Measurements from ENCODE around the gene KLHDC8B.
"Not testable (repeated sequence)": the region's sequence is repeated elsewhere in the genome, so short reads cannot be mapped to it uniquely, and the experiment has no call there.

Gene KLHDC8B

GRCh38 chr3:49198161-49198560 is 26.8 kb downstream of the KLHDC8B start:
- DNase-seq, result no peak

DNA sequence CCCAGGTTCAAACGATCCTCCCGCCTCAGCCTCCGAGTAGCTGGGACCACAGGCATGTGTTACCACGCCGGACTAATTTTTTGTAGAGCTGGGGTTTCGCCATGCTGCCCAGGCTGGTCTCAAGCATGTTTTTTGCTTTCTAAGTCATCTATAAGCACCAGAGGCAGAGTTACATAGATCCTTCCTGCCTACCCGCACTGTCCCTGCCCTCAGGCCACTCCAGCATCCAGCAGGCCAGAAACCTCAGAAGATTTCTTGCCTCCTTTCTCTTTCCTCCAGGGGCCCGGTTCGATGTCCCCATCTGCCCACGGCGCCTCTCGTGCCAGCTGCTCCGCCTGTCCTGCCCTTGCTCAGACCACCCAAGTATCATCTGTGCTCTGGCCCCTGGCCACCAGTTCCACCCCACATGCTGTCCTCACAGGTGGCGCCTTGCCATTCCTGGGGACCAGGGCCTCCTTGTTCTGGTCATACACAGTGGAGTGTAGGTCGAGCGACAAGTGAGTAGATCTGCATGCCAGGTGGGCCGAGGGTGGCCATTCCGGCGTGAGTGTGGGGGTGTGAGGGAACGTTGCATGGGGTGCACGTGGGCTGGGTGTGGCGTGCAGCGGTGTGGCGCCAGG is 27.3 kb downstream of the KLHDC8B start:
- no peak for DNase-seq

- DNase-seq, result no peak
These were observed 28.0 kb downstream of the KLHDC8B start for GRCh38 chr3:49199239-49199899.

DNA sequence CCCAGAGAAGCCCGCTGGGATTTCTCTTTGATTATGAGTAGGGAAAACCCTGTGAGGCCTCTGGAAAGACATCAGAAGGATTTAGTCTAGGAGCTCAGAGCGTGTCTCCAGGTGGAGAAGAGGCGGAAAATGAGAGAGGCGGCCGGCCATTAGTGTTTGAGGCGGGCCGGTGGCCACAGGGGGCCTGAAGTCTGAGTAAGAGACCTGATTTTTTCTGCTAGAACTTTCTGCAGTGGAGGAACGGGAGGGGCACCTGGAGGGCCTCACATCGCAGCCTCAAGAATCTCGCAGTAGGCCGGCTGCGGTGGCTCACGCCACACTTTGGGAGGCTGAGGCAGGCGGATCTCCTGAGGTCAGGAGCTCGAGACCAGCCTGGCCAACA is 28.5 kb downstream of the KLHDC8B start:
- DNase-seq, result no peak

DNA sequence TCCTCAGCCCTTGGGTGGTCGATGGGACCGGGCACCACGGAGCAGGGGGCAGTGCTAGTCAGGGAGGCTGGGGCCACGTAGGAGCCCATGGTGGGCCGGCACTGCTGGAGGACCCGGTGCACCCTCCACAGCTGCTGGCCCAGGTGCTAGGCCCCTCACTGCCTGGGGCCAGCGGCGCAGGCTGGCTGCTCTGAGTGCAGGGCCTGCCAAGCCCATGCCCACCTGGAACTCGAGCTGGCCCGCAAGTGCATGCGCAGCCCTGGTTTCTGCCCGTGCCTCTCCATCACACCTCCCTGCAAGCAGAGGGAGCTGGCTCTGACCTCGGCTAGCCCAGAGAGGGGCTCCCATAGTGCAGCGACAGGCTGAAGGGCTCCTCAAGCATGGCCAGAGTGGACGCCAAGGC is 42.1 kb downstream of the KLHDC8B start:
- DNase-seq, result no peak

GRCh38 chr3:49213998-49214397 is 42.6 kb downstream of the KLHDC8B start:
- DNase-seq, result no peak

DNA sequence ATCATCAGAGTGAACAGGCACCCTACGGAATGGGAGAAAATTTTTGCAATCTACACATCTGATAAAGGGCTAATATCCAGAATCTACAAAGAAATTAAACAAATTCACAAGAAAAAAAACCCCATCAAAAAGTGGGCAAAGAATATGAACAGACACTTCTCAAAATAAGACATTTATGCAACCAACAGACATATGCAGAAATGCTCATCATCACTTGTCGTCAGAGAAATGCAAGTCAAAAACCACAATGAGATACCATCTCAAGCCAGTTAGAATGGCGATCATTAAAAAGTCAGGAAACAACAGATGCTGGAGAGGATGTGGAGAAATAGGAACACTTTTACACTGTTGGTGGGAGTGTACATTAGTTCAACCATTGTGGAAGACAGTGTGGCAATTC is 45.3 kb downstream of the KLHDC8B start:
- not testable (repeated sequence) for DNase-seq

GRCh38 chr3:49217108-49217507 is 45.7 kb downstream of the KLHDC8B start:
- DNase-seq, result not testable (repeated sequence)

GRCh38 chr3:49217688-49218470 is 46.5 kb downstream of the KLHDC8B start:
- no peak for DNase-seq

DNA sequence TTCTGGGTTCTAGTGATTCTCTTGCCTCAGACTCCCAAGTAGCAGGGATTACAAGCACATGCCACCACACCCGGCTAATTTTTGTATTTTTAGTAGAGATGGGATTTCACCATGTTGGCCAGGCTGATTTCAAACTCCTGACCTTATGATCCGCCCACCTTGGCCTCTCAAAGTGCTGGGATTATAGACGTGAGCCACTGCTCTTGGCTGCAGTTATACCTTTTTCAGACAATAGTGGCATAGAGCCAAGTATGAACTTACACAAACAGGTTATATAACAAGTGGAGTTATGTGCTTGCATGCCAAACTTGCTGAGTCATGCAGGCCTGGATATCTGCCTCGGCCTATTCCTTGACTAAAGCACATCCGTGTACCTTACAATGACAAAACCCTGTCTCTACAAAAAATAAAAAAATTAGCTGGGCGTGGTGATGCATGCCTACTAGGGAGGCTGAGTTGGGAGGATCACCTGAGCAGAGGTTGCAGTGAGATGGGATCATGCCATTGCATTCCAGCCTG is 47.1 kb downstream of the KLHDC8B start:
- not testable (repeated sequence) for DNase-seq

- no peak for DNase-seq
These were observed 47.7 kb downstream of the KLHDC8B start for GRCh38 chr3:49219132-49219531.

DNA sequence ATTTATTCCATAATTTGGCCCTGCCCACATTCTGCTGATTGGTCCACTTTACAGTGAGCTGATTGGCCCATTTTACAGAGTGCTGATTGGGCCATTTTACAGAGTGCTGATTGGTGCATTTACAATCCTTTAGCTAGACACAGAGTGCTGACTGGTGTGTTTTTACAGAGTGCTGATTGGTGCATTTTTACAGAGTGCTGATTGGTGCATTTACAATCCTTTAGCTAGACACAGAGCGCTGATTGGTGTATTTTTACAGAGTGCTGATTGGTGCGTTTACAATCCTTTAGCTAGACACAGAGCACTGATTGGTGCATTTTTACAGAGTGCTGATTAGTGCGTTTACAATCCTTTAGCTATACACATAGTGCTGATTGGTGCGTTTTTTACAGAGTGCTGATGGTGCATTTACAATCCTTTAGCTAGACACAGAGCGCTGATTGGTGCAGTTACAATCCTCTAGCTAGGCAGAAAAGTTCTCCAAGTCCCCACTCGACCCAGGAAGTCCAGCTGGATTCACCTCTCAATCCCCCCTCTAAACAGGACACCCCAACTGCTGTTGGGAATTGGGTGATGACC is 49.7 kb downstream of the KLHDC8B start:
- DNase-seq, result not testable (repeated sequence)

GRCh38 chr3:49222002-49222401 is 50.6 kb downstream of the KLHDC8B start:
- DNase-seq, result no peak
